Colonic mucosa (tissue), 4 donors: Measurements from ENCODE around the gene ANKRD65. TPM values are rescaled to one million over a fixed set of nuclear protein-coding genes. Genes with fewer than 3 reads are reported as not detected.
"Not testable (repeated sequence)": the region's sequence is repeated elsewhere in the genome, so short reads cannot be mapped to it uniquely, and the experiment has no call there.

Experiments
- DNase-seq: peaks from one replicate; pipeline ENCODE4 v3.0.0-alpha.2; 2020
- H3K27ac ChIP-seq: fragments of 200-600 bp; one replicate; pipeline ENCODE4 v1.8.0; 2021
- H3K27me3 ChIP-seq: fragments of 200-600 bp; one replicate; pipeline ENCODE4 v1.8.0; 2021
- H3K36me3 ChIP-seq: fragments of 200-600 bp; one replicate; pipeline ENCODE4 v1.8.0; 2021
- H3K4me1 ChIP-seq: fragments of 200-600 bp; one replicate; pipeline ENCODE4 v1.8.0; 2021; ENCODE audit warnings: mild to moderate bottlenecking
- H3K4me3 ChIP-seq: fragments of 200-600 bp; one replicate; pipeline ENCODE4 v1.8.0; 2021
- H3K9ac ChIP-seq, 2 donors: one replicate each; pipeline ENCODE4 v1.7.0; 2013; ENCODE audit warnings: control low read depth in 2 of 2, low read depth in 2 of 2, low read length in 2 of 2
- H3K9me3 ChIP-seq: fragments of 200-600 bp; one replicate; pipeline ENCODE4 v1.8.0; 2021
- CTCF ChIP-seq: fragments of 200-600 bp; IDR thresholded peaks from one replicate; pipeline ENCODE4 v1.8.0; 2022; ENCODE audit warnings: antibody characterized with exemption, mild to moderate bottlenecking
- intact Hi-C: fragments of 100-400 bp; cut with DNase I; formaldehyde crosslinking; loops from one replicate; pipeline ENCODE4 v1.14.1; 2022
- total RNA-seq, 2 donors: library from RNA; stranded (reverse); fragmentation: NEBNext Ultra II Directional in 1 of 2; extraction: Animal tissue kit (Norgen Biotek cat#: 25700) in 1 of 2; gene quantifications; one replicate each; pipeline ENCODE4 v1.2.1, GENCODE V29; 2021
- donor health status: healthy.
- donor health status: DM: no; HTN: no; CAD: no.
- donor health status: DM: no; HTN: no; CAD: no.

The ANKRD65 gene
- total RNA-seq, 2 donors from 2014 or later, result 0.57 to 2.0 TPM

DNA sequence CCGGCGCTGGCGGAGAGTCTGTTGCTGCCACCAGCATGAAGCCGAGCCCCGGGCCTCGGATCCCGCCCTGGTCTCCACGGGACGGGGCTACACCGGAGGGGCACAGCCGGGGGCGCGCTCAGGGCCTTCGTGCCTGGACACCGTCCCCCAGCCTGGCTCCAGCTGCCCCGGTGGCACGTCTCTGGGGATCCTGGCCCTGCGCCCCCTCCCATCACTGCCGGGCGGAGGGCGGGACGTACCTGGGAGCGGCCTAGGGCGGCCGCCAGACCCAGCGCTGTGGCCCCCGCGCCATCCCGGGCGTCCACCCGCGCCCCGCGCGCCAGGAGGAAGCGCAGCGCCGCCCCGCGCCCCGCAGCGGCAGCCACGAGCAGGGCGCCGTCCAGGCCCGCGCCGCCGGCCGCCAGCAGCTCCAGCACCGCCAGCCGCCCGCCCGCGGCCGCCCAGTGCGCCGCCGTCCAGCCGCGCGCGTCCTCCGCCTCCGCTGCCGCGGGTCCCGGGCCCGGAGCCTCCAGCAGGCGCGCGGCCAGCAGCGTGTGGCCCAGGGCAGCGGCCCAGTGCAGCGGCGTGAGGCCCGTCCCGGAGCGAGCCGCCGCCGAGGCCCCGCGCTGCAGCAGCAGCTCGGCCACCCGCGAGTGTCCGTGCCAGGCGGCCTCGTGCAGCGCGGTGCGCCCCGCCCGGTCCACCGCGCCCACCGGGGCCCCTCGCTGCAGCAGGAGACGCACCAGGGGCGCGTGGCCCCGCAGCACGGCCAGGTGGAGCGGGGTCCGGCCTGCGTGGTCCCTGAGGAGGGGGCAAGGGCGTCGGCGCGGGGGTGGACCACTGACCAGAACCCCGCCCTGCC is 1.0 kb downstream of the ANKRD65 start:
- Histone ChIP-seq H3K9me3 (no peaks in the 10 kb centered on the region), H3K4me1 (no peaks in the 10 kb centered on the region), H3K4me3 (peak overlapping the region; percentile 22), H3K9ac (peak overlapping the region in 1 of 2 donors; percentile 66), H3K36me3 (no peaks in the 10 kb centered on the region), H3K27ac (peak overlapping the region; percentile 40), H3K27me3 (no peaks in the 10 kb centered on the region)
- intact Hi-C loops, result no loop called here
- no peak for TF ChIP-seq CTCF
- no peak for DNase-seq

- intact Hi-C loops, result no loop called here
- Histone ChIP-seq H3K4me1 (no peaks in the 10 kb centered on the region), H3K27me3 (no peaks in the 10 kb centered on the region), H3K4me3 (peak overlapping the region; percentile 22), H3K9me3 (no peaks in the 10 kb centered on the region), H3K27ac (peak overlapping the region; percentile 40), H3K9ac (peak overlapping the region in 1 of 2 donors; percentile 66), H3K36me3 (no peaks in the 10 kb centered on the region)
- no peak for TF ChIP-seq CTCF
- DNase-seq, result no peak
Measured at GRCh38 chr1:1419363-1419812, 1.7 kb downstream of the ANKRD65 start.

GRCh38 chr1:1418464-1419362 is 2.4 kb downstream of the ANKRD65 start:
- H3K4me1 ChIP-seq, result no peaks in the 10 kb centered on the region
- no peaks in the 10 kb centered on the region for H3K36me3 ChIP-seq
- H3K9me3 ChIP-seq, result no peaks in the 10 kb centered on the region
- no peak overlapping the region for H3K4me3 ChIP-seq
- H3K9ac ChIP-seq, result no peak overlapping the region
- intact Hi-C loops, result no loop called here
- DNase-seq, result no peak
- no peaks in the 10 kb centered on the region for H3K27me3 ChIP-seq
- H3K27ac ChIP-seq, result peak overlapping the region; percentile 40
- TF ChIP-seq CTCF, result no peak

- H3K4me3 ChIP-seq, DNase-seq, H3K36me3 ChIP-seq, intact Hi-C loops, H3K27me3 ChIP-seq, H3K27ac ChIP-seq, H3K9ac ChIP-seq, H3K4me1 ChIP-seq, H3K9me3 ChIP-seq: not testable (repeated sequence)
Measured at GRCh38 chr1:1417825-1418463, 3.1 kb downstream of the ANKRD65 start.

DNA sequence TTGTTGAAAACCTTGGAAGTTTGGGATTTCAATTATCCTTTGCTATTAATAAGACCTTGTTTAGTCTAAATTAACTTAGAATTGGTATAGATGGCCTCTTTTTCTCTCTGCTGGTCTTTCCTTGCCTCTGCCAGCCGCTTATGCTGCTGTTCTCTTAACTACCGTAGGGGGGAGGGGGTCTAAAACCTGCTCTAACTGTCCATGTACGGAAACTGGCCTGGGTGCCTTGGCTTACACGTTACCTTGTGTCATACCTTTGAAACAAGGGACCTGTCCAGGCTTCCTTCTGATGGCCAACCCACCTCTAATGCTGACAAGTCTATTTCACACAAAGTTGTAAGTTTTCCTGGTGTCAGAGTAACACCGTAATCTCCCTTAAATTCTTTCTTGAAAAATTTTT is 3.7 kb downstream of the ANKRD65 start:
- H3K4me1 ChIP-seq, intact Hi-C loops, DNase-seq, H3K9me3 ChIP-seq, H3K4me3 ChIP-seq, H3K27me3 ChIP-seq, H3K9ac ChIP-seq, H3K36me3 ChIP-seq, H3K27ac ChIP-seq: not testable (repeated sequence)

DNA sequence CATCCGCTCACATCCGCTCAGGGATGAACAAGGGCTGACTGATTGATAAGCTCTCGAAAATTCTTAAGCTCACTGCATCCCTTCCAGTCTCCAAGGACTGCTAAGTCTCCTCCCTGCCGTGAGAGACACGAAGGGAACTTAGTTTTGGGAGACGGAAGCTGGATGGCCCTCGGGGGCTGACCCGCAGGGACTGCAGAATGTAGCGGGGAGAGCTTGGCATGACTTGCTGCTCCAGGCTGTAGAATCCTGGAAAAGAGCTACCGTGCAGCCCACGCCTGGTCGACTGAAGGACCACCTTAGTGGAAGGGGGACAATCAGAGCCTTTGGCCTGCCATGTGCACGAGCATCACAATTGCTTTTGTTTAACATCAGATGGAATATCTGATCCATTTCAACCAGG is 5.3 kb downstream of the ANKRD65 start:
- Histone ChIP-seq H3K27me3 (no peaks in the 10 kb centered on the region), H3K4me3 (no peak overlapping the region), H3K9ac (no peak overlapping the region), H3K27ac (no peak overlapping the region), H3K36me3 (no peaks in the 10 kb centered on the region), H3K4me1 (no peaks in the 10 kb centered on the region), H3K9me3 (no peaks in the 10 kb centered on the region)
- no peak for DNase-seq
- TF ChIP-seq CTCF, result no peak
- intact Hi-C loops, result no loop called here

DNA sequence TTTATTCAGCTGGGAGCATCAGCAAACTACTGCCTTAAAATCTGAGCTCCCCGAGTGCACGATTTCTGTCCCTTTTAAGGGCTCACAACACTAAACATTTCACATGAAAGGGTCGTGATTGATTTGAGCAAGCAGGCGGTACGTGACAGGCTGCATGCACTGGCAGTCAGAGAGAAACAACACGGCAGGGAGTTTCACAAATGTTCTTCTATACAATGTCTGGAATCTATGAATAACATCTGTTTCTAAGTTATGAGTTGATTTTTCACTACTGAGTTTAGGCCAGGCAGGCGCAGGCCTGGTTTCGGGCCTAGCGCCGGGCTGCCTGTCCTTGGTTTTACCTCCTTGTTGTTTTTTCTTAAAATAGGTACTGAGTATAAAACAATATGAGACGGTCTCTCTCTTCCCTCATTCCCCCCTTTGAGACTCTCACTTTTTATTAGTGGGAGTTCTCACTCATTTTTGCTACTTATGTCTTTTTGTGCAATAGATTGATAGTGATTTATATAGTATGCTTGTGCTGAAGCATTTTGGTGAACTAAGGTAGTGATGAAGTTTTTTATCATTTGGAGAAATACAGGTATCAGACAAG is 8.7 kb downstream of the ANKRD65 start:
- H3K9ac ChIP-seq, H3K27ac ChIP-seq, H3K4me1 ChIP-seq, H3K4me3 ChIP-seq, H3K9me3 ChIP-seq, H3K27me3 ChIP-seq, intact Hi-C loops, H3K36me3 ChIP-seq, DNase-seq: not testable (repeated sequence)
